Right ventricle myocardium inferior (tissue), 1 donor: ENCODE results near the gene SP5. TPM values are rescaled to one million over a fixed set of nuclear protein-coding genes. Genes with fewer than 3 reads are reported as not detected.
A peak's percentile ranks its signal among the peaks of the same experiment; 100 is the strongest.

ENCODE experiments used
- ATAC-seq: fragments of 200-7000 bp; cut with Tn5 transposase; one replicate; pipeline ENCODE4 v1.9.1; 2020; ENCODE audit warnings: mild to moderate bottlenecking, moderate library complexity
- DNase-seq: peaks from one replicate; pipeline ENCODE4 v3.0.0; 2021; ENCODE audit errors: missing footprints
- intact Hi-C: fragments of 100-400 bp; cut with DNase I; formaldehyde crosslinking; loops from one replicate; pipeline ENCODE4 v1.11.0; 2022
- total RNA-seq: library from RNA; stranded (reverse); fragmentation: NEBNext Ultra II Directional; extraction: Animal tissue kit (Norgen Biotek cat#: 25700); gene quantifications from one replicate; pipeline ENCODE4 v1.2.1, GENCODE V29; 2021
- donor health status: DM: no; HTN: yes; CAD: no; lungs with severe emphysema.

The SP5 gene
- total RNA-seq, 1 donor from 2014 or later, result 0.19 TPM

DNA sequence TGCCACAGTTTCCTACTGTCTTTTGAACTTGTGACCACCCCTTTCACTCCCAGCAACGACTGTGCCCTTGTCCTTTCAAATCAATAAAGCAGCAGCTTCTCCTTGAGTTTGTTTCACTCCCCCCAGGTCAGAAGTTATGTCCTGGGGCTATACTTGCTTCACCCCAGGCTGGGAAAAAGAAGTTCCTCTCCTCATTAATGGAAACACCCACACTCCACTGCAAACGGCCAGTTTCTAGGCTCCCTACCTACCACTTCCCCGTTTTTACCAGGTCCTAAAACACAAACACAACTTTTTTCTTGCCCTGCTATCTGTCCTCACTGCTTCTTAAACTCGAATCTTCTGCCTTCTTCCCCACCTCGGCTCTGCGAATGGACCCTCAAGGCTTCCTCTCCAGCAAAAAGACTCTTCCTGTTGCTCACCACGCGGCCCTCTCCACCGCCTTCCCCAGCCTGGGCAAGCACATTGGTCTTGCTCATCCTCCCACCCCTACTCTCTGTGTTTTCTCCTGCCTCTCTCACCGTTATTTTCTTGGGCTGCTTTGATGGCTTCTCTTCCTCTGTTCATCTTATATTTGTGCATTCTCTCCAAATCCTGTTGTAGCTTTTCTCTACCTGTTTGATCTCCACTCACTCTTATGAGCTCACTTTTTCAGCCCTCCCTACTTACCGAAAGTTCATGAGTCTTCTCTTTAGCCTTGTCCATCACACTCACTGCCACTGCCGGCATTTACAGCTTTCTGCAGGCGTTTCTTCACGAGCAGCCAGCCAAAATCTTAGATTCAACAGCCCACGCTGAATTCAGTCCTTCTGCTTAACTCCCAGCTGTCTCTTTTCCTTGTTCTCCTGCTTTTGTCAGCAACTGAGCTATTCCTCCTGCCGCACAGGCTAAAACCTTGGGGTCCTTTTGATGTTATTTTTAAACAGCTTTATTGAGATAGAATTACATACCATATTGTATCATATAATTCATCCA, 7.0 kb upstream of the SP5 start:
- intact Hi-C loops, result no loop called here
- ATAC-seq (no peak), DNase-seq (no peak)

DNA sequence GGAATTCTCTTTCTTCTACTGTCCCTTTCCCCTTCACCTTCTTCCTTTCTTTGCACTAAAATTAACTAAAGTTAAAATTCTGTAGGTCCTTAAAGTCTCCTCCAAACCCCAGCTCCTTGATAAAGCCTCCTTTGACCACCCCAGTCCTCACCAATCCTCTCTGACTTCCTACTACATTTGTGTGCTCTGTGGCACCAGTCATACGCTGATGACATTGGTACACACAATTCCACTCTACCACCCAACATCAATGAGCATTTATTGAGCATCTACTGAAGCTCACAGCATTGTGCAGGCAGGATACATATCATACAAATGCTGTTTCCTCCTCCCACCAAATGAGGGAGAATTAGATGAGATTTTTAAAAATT, 4.5 kb upstream of the SP5 start:
- intact Hi-C loops, result loop anchor here (10.0 kb wide), 1 partner anchor 206 kb away; no protein-coding TSS in a partner anchor
- ATAC-seq, result no peak
- DNase-seq, result no peak

DNA sequence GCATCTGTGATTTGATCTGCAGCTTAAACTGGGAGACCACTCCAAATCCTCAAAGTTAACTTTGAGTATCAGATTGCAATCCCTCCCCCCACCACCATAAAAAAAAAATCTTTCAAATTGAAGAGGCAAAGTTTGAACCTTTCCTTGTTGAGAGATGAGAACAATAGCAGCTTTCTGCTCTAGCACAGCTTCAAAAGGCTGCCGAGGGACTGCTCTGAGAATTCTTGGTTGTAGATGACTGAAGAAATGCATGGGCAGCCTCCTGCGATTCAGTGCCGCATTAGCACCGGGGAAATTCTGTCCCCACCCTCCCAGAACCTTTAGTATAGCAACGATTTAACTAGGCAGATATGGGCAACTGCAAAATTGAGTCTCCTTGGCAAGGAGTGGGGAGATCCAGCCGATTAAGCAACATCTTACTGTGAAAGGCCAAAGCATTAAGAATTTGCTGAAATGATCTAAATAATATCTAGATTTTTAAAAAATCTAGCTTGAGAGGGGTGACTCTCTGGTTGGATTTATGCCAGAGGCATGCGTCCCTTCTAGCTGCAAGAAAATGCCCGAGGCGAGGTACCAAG, 3.9 kb upstream of the SP5 start:
- ATAC-seq, result no peak
- DNase-seq, result no peak
- intact Hi-C loops, result loop anchor here (10.0 kb wide), 1 partner anchor 206 kb away; no protein-coding TSS in a partner anchor

DNA sequence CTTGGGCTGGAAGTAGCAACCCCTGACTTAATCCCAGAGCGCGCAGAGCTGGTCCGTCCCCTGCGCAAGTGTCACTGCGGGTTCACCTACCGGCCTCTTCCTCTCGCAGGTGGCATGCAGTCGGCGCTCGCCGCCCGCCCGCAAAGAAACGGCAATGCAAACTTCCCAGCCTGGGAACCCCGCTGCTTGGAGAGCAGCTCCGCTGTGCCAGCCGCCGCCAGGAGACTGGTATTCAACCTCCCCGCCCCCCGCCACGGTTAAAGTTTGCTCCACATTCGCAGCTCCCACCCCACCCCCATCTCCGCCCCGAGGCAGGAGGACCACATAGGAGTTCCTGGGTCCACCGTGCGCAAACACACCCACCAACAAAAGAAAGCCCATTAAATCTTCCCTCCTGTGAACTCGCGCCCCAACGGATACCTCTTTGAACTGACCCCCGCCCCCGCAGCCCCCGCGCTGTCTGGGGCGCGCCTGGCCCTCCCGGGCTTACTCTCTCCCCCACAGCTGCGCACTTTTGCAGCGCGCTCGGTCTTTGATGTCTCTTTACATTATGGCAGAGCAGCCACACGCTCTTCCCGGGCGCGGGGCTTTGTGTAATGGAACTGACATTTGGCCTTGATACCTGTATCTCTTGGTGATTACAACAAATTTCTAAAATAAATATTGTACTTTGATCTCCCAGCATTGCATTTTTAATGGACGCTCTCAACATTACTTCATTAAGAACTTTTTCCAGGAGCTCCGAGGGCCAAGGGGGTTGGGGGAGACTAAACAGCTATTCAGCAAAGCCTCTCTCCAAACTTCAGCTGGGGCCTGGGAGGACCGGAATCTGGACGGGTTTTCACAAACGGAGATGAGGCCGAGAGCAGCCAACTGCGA, 3.1 kb upstream of the SP5 start:
- intact Hi-C loops, result loop anchor here (10.0 kb wide), 1 partner anchor 207 kb away; no protein-coding TSS in a partner anchor
- DNase-seq, result no peak
- no peak for ATAC-seq

DNA sequence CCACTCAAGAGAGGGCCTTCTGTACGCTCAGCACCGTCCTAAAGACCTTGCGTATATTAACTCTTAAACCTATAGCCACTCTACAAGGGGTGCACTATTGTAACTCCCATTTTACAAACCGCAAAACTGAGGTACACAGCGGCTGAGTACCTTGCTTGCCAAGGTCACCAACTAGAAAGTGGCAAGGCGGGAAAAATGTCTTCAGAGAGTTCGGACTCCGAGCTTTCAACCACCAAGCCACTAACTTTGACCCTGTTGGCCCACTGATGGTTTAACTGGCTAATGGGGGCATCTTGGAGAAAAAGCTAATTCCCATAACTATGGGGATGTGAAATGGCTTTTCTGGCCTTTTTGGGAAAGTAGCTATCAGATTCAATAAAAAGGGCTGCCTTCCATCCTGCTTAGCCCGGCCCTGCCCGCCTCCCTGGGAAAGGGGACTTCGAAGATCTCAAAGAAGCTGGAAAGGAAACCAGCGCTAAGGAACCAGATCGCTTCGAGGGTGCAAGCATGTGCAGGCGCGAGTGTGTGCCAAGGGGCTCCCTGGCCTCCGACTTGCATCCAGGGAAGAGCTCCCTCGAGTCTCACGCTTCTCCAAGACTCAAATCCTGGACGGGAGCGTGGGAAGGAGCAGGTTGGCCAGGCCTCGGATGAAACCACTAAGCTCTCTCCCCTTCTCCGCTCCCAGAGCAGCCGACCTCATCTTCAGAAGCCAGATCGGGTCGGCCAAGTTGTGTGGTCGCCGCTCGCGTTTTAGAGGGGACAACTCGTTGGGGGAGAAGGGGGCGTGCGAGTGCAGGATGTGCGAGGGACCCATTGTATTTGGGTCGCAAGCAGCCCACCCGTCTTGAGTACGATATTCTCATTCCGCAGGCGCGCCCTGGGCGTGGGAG, 2.2 kb upstream of the SP5 start:
- DNase-seq, result no peak
- intact Hi-C loops, result loop anchor here (10.0 kb wide), 1 partner anchor 208 kb away; no protein-coding TSS in a partner anchor
- ATAC-seq, result no peak

DNA sequence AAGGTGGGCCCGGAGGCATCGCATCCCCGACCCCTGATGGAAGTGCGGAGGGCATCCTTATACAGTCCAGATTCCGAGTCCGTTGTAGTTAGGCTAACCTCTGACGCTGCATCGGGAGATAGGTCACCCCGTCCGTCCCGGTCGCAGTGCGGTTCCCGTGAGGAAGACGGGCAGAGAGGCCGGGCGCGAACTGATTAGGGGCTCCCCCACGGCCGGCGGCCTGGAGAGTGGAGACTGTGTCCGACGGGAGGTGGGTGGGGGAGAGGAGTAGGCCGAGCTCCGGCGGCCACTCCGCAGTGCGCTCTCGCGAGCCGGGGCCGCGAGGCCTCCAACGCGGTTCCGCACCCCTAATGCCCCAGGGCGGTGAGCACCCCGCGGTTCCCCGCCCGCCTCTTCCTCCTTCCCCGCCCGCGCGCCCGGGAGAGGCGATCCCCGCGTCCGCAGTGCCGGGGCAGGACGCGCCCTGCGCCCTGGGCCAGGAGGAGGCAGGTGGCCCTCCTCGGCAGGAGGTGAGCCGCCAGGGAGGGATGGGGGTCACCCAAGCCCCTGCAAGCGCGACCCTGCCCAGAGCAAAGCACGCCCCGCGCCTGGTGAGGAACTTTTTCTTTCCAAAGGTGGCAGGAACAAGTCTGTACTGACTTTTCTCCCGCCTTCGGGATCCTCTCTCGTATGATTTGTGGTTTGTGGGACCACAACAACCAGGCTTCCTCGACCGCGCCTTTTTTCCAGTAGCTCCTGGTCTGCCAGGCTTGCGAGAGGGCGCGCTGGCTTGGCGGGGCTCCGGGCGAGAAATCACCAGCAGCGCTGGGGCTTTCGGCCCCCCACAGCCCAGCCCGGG, 1.4 kb upstream of the SP5 start:
- ATAC-seq, result no peak
- DNase-seq, result no peak
- intact Hi-C loops, result loop anchor here (10.0 kb wide), 1 partner anchor 209 kb away; no protein-coding TSS in a partner anchor

DNA sequence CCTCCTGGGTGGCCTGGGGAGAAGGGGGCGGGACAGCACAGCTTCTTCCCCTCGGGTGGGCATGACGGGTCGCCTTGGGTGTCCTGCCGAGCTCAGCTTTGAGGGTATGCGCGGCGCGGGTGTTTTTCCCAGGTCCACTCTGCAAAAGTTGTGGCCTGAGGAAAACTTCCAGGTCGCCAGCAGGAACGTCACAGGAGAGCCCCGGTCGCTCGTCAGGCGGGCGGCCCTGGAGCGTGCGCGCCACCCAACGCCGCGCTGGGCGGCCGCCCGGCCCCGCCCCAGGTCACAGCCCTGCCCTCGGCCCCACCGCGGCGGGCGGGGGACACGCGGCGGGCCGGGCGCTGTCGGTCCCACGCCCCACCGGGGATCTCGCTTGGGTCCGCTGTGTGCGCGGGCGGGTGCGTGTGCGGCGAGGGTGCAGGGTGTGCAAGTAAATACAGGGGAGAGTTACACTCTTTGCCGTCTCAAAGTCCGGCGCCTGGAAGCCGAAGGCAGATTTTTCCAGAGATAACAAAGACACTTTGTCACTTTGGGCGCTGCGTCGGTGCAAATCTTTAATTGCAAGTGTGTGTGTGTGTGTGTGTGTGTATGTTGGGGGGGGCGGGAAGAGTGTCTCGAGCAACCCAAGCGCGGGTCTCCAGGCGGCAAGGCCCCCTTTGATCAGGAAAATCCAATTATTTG, 616 bp upstream of the SP5 start:
- DNase-seq (no peak), ATAC-seq (peak; percentile 75)
- intact Hi-C loops, result loop anchor here (5.0 to 10.0 kb wide), 2 partner anchors 98 to 210 kb away; no protein-coding TSS in a partner anchor

DNA sequence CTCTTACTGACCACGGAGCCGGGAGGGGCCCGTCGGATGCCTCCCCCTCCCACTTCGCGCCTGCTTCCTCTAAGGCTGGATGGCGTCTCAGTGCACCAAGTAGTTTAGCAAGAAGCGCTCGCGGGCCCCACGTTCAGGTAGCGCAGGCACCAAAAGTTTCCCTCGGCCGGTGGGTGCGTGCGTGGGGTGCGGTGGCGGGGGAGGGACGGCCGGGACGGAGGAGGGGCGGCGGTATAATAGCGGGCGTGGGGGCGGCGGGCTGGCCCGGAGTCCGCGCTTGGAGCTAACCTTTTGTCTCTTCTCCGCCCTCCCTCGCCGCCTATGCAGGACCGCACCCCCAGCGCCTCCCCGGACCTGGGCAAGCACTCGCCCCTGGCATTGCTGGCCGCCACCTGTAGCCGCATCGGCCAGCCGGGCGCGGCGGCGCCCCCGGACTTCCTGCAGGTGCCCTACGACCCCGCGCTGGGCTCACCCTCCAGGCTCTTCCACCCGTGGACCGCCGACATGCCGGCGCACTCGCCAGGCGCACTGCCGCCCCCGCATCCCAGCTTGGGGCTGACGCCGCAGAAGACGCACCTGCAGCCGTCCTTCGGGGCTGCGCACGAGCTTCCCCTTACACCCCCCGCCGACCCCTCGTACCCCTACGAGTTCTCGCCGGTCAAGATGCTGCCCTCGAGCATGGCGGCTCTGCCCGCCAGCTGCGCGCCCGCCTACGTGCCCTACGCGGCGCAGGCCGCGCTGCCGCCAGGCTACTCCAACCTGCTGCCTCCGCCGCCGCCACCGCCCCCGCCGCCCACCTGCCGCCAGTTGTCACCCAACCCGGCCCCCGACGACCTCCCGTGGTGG, 1.0 kb downstream of the SP5 start:
- no peak for DNase-seq
- no peak for ATAC-seq
- intact Hi-C loops, result loop anchor here (5.0 to 10.0 kb wide), 2 partner anchors 96 to 211 kb away; no protein-coding TSS in a partner anchor

DNA sequence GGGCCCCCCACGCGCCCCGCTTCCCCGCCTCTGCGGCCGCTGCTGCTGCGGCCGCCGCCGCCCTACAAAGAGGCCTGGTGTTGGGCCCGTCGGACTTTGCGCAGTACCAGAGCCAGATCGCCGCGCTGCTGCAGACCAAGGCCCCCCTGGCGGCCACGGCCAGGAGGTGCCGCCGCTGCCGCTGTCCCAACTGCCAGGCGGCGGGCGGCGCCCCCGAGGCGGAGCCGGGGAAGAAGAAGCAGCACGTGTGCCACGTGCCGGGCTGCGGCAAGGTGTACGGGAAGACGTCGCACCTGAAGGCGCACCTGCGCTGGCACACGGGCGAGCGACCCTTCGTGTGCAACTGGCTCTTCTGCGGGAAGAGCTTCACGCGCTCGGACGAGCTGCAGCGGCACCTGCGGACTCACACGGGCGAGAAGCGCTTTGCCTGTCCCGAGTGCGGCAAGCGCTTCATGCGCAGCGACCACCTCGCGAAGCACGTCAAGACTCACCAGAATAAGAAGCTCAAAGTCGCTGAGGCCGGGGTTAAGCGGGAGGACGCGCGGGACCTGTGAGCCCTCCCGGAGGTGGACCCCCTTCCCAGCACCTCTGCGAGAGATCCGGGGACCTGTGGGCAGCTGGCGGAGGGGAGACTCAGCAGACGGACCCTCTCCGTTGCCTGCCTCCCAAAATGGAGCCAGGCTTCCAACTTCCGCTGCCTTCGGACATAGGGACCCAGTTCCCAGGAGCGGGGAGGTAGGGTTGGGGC, 1.9 kb downstream of the SP5 start:
- DNase-seq (no peak), ATAC-seq (peak; percentile 31)
- intact Hi-C loops, result loop anchor here (5.0 to 10.0 kb wide), 2 partner anchors 95 to 212 kb away; no protein-coding TSS in a partner anchor

DNA sequence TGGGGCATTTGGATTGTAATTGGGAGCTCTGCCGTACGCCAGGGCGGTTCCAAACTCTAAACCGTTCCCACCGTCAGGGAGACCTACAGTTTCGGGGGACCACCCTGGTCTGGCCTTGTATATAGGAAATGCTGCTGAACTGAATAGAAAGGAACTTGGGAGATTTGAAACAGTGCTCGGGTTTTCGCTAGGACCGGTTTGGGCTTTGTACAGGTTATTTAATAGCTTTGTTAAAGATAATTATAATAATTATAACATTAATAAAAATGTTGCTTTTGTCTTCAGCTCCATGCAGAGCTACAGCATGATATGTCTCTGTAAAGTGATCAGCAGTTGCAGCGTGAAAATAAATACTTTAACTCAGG, 2.4 kb downstream of the SP5 start:
- intact Hi-C loops, result loop anchor here (5.0 to 10.0 kb wide), 2 partner anchors 95 to 213 kb away; no protein-coding TSS in a partner anchor
- no peak for DNase-seq
- ATAC-seq, result no peak

DNA sequence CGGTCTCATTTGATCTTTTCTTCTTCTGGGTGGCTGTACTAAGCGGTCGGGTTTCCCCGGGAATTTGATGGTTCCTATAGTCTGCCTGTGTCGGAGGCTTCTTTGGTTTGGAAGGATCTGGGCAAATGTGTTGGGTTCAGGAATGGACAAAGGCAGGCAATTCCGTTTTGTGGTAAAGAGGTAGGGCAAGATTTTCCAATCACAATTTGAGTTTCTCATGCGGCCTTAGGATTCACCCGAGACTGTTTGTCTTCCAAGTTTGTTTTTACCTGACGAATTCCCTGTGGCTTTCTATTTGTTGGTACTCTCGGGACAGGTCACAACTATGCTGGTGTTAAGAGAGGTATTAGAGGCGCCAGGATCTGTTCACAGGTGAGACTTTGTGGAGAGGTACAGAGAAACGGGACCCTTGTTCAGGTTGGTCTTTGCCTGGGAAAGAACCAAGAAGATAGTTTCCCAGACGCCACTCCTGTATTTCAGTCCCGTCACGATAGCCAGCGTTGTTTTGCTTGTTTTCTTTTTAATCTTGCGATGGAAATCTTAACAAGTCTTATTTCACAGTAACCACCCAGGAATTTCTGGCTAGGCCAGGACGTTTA, 3.0 kb downstream of the SP5 start:
- intact Hi-C loops, result loop anchor here (5.0 to 10.0 kb wide), 2 partner anchors 94 to 213 kb away; no protein-coding TSS in a partner anchor
- no peak for DNase-seq
- ATAC-seq, result no peak

DNA sequence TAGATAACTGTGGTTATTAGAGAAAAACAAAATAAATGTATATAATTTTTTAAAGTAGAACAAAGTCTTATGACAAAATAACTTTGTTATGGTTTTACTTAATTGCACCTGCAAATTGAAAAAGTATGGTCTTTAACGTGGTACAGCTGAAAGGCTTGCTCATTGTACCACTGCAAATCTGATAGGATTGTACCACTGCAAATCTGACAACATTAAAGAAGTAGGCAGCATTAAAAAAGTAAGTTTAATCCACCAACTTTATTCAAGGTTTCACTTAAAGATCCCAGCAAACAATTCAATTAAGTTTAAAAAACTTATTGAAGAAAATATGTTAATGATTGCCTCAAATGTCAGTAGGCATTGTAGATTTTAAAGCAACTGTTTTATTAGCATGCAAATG, 4.7 kb downstream of the SP5 start:
- ATAC-seq (no peak), DNase-seq (no peak)
- intact Hi-C loops, result loop anchor here (5.0 to 10.0 kb wide), 2 partner anchors 92 to 215 kb away; no protein-coding TSS in a partner anchor

DNA sequence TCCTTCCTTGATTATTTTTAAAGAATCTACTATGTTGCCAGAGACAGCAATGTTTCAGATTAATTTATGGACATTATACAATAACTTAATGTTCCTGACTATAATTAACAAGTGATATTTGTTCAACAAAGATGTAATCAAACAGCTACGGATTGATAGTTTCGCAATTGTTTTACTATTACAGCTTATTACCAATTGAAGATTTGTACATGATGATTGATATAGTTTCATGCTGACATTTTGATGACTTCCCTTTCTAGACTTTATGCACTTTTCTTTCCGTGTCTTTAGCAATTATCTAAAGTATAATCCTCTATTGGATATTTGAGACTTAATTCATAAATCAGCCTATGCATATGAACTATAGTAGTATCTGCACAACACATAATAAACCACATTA, 6.5 kb downstream of the SP5 start:
- intact Hi-C loops, result no loop called here
- ATAC-seq (no peak), DNase-seq (no peak)

DNA sequence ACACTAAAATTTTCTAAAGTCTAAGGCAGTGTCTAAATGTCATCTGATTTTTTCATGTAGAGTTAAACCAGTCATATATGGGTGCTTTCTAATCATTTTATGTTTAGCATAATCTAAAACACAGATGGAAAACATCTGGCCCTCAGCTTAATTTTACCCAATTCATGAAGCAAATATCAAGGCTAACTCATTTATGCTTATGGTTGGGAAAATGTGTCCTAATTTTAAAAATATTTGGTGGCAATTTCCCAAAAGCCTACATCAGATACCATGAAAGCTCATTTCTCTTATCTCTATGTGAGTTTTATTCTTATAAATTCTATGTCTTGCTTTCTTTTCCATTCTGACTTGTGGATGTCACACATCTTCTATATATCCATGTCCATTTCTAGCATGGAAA, 7.2 kb downstream of the SP5 start:
- ATAC-seq (no peak), DNase-seq (no peak)
- intact Hi-C loops, result no loop called here
